SU-DHL-6 (cell line): ENCODE results near the gene CCR5.

ENCODE experiments used
- H2AFZ ChIP-seq: fragments of 200-600 bp; sonication (generic); 2 replicates; pipeline ENCODE4 v1.6.1; 2014; ENCODE audit warnings: low read depth, mild to moderate bottlenecking, moderate library complexity, mixed read lengths, antibody characterized with exemption, low read length; ENCODE audit not compliant: severe bottlenecking
- H3F3A ChIP-seq: fragments of 200-600 bp; shearing (Covaris generic); 2 replicates; pipeline ENCODE4 v1.6.0; 2016; ENCODE audit warnings: antibody characterized with exemption, mild to moderate bottlenecking; ENCODE audit not compliant: insufficient read depth
- H3K27ac ChIP-seq: fragments of 200-600 bp; sonication (generic); 2 replicates; pipeline ENCODE4 v1.5.1; 2016; ENCODE audit warnings: low read depth, mild to moderate bottlenecking, low read length, moderate library complexity, mixed read lengths
- H3K27me3 ChIP-seq: fragments of 200-600 bp; sonication (generic), shearing (Covaris generic); 2 replicates; pipeline ENCODE4 v1.6.0; 2014; ENCODE audit warnings: mild to moderate bottlenecking, low read length
- H3K36me3 ChIP-seq: fragments of 200-600 bp; sonication (generic); 2 replicates; pipeline ENCODE4 v1.6.1; 2014; ENCODE audit warnings: mild to moderate bottlenecking, low read length, mixed read lengths
- H3K4me2 ChIP-seq: fragments of 300-600, 200-600 bp; shearing (Covaris generic), sonication (generic); 2 replicates; pipeline ENCODE4 v1.6.0; 2014; ENCODE audit warnings: low read length, low read depth, mild to moderate bottlenecking; ENCODE audit not compliant: poor library complexity, severe bottlenecking
- H3K4me3 ChIP-seq: fragments of 200-600 bp; sonication (generic); 2 replicates; pipeline ENCODE4 v1.5.1; 2014; ENCODE audit warnings: antibody characterized with exemption, low read length, mild to moderate bottlenecking, mixed read lengths; ENCODE audit not compliant: insufficient read depth, poor library complexity, severe bottlenecking
- H3K79me2 ChIP-seq: fragments of 200-600 bp; sonication (generic); 2 replicates; pipeline ENCODE4 v1.6.1; 2014; ENCODE audit warnings: mild to moderate bottlenecking, low read length, moderate library complexity; ENCODE audit not compliant: insufficient read depth
- H3K9ac ChIP-seq: fragments of 200-600 bp; sonication (generic); 2 replicates; pipeline ENCODE4 v1.7.0; 2014; ENCODE audit warnings: mild to moderate bottlenecking, low read length
- H3K9me2 ChIP-seq: fragments of 200-600 bp; sonication (generic); replicated peaks from 2 replicates; pipeline ENCODE4 v1.6.1; 2014; ENCODE audit warnings: low read length; ENCODE audit not compliant: insufficient read depth
- H3K9me3 ChIP-seq: fragments of 200-600 bp; sonication (generic); 2 replicates; pipeline ENCODE4 v1.6.1; 2014; ENCODE audit warnings: low read length, mixed read lengths; ENCODE audit not compliant: insufficient read depth
- H4K20me1 ChIP-seq: fragments of 200-600 bp; sonication (generic); 2 replicates; pipeline ENCODE4 v1.6.1; 2014; ENCODE audit warnings: low read depth, mild to moderate bottlenecking, antibody characterized with exemption, low read length, moderate library complexity, mixed read lengths
- EZH2phosphoT487 ChIP-seq: fragments of 200-600 bp; sonication (generic), shearing (Covaris generic); conservative IDR thresholded peaks from 2 replicates; pipeline ENCODE4 v1.6.1; 2018; ENCODE audit warnings: mild to moderate bottlenecking, antibody characterized with exemption, low read length, moderate library complexity, mixed read lengths
- TF ChIP-seq, protein P1 (sequence below): fragments of 200-600 bp; sonication (generic); IDR thresholded peaks from one replicate; pipeline ENCODE4 v1.5.1; 2017; ENCODE audit warnings: antibody characterized with exemption, mild to moderate bottlenecking, low read length, moderate library complexity; ENCODE audit not compliant: insufficient read depth, poor library complexity, severe bottlenecking

CCR5 gene

DNA sequence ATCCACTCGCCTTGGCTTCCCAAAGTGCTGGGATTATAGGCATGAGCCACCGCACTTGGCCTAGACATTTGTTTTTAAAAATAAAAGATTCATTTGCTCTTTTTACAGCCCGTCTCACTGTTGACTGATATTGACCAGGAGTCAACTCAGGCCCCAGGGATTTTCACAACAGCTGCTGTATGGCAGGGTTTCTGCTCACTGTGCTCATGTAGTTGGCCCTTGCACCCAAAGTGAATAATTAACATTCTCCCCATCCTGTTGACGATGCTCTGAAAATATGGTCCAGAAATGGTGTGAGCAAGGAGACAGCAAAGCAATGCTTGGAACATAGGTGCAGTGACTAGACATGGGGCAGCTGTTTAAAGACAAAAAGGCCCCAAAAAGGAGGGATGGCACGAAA lies 2.9 kb upstream of the CCR5 start:
- Histone ChIP-seq H3K4me2 (no peak overlapping the region), H3K27me3 (no peaks in the 10 kb centered on the region), H3K9me3 (no peaks in the 10 kb centered on the region), H3K9ac (no peak overlapping the region), H3K27ac (no peak overlapping the region), H3K4me3 (no peak overlapping the region), H4K20me1 (no peaks in the 10 kb centered on the region), H3K36me3 (no peaks in the 10 kb centered on the region), H3K79me2 (no peaks in the 10 kb centered on the region), H3F3A (no peaks in the 10 kb centered on the region), H2AFZ (no peak overlapping the region), H3K9me2 (no peaks in the 10 kb centered on the region)
- TF ChIP-seq EZH2phosphoT487, result no peak
- TF ChIP-seq, protein P1, sequence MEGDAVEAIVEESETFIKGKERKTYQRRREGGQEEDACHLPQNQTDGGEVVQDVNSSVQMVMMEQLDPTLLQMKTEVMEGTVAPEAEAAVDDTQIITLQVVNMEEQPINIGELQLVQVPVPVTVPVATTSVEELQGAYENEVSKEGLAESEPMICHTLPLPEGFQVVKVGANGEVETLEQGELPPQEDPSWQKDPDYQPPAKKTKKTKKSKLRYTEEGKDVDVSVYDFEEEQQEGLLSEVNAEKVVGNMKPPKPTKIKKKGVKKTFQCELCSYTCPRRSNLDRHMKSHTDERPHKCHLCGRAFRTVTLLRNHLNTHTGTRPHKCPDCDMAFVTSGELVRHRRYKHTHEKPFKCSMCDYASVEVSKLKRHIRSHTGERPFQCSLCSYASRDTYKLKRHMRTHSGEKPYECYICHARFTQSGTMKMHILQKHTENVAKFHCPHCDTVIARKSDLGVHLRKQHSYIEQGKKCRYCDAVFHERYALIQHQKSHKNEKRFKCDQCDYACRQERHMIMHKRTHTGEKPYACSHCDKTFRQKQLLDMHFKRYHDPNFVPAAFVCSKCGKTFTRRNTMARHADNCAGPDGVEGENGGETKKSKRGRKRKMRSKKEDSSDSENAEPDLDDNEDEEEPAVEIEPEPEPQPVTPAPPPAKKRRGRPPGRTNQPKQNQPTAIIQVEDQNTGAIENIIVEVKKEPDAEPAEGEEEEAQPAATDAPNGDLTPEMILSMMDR, result no peak

DNA sequence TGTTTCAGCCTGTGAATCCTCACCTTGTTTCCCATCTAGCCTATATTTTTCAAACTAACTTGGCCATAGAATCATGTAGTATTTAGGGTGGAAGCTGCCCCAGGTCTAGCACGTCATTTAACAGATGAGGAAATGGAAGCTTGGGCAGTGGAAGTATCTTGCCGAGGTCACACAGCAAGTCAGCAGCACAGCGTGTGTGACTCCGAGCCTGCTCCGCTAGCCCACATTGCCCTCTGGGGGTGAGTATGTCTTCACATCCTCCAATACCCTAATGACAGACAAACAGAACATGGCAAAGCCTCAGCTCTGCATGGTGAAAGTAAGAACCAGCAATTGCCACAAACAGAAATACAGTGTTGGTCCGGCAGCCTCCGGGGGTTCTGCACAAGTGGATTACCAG lies 2.2 kb upstream of the CCR5 start:
- no peak overlapping the region for H3K4me2 ChIP-seq
- no peaks in the 10 kb centered on the region for H3K9me3 ChIP-seq
- H3K79me2 ChIP-seq, result no peaks in the 10 kb centered on the region

DNA sequence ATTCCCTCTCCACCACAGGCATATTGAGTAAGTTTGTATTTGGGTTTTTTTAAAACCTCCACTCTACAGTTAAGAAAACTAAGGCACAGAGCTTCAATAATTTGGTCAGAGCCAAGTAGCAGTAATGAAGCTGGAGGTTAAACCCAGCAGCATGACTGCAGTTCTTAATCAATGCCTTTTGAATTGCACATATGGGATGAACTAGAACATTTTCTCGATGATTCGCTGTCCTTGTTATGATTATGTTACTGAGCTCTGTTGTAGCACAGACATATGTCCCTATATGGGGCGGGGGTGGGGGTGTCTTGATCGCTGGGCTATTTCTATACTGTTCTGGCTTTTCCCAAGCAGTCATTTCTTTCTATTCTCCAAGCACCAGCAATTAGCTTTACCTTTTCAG lies 1.6 kb upstream of the CCR5 start:
- Histone ChIP-seq H3K9ac (no peak overlapping the region), H3K4me2 (no peak overlapping the region)

More for the DNA sequence above, 2.2 kb upstream of the CCR5 start:
- H3K4me3 ChIP-seq, result no peak overlapping the region
- no peak overlapping the region for H2AFZ ChIP-seq
- no peaks in the 10 kb centered on the region for H3K9me2 ChIP-seq
- TF ChIP-seq, protein P1, result no peak
- no peak for TF ChIP-seq EZH2phosphoT487
- H3F3A ChIP-seq, result no peaks in the 10 kb centered on the region
- H3K9ac ChIP-seq, result no peak overlapping the region
- H3K27ac ChIP-seq, result no peak overlapping the region
- H3K27me3 ChIP-seq, result no peaks in the 10 kb centered on the region
- no peaks in the 10 kb centered on the region for H4K20me1 ChIP-seq
- no peaks in the 10 kb centered on the region for H3K36me3 ChIP-seq

More for the DNA sequence above, 1.6 kb upstream of the CCR5 start:
- TF ChIP-seq EZH2phosphoT487, result no peak
- TF ChIP-seq, protein P1, result no peak
- H2AFZ ChIP-seq, result no peak overlapping the region
- H3K4me3 ChIP-seq, result no peak overlapping the region
- no peaks in the 10 kb centered on the region for H3K36me3 ChIP-seq
- H3K9me3 ChIP-seq, result no peaks in the 10 kb centered on the region
- no peak overlapping the region for H3K27ac ChIP-seq
- H3K27me3 ChIP-seq, result no peaks in the 10 kb centered on the region
- no peaks in the 10 kb centered on the region for H3K79me2 ChIP-seq
- H3F3A ChIP-seq, result no peaks in the 10 kb centered on the region
- no peaks in the 10 kb centered on the region for H4K20me1 ChIP-seq
- H3K9me2 ChIP-seq, result no peaks in the 10 kb centered on the region
